ENCODE measurements around the gene NGEF.
"Not testable (repeated sequence)": the region's sequence is repeated elsewhere in the genome, so short reads cannot be mapped to it uniquely, and the experiment has no call there.

Gene NGEF

DNA sequence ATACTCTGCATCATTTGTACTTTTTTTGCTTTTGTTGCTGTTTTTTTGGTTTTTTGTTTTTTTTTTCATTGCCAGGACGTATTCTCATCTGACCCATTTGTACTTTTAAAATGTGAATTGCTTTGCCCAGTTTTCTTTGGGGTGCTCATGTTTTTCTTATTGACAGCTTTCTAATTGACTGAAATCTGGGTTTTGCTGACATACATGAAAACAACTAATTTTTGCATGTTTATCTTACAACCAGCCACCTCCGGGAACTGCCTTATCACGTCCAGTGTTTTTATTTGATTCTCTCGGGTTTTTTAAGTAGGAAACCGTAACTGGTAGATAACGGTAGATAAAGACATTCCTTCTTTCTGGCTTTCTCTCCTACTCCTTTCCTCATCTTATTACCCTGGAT, 104.4 kb downstream of the NGEF start:
- H3K4me3 ChIP-seq (ENCODE audit: low read depth in 1 of 2, low read length in 1 of 2), result no peak overlapping the region
- no peaks in the 10 kb centered on the region for H3K9me3 ChIP-seq
- no peaks in the 10 kb centered on the region for H3K4me1 ChIP-seq (ENCODE audit: control insufficient read depth in 1 of 2, insufficient read depth in 1 of 2, low read depth in 1 of 2, low read length in 1 of 2)
- no peaks in the 10 kb centered on the region for H3K36me3 ChIP-seq
- TF ChIP-seq, protein P1, sequence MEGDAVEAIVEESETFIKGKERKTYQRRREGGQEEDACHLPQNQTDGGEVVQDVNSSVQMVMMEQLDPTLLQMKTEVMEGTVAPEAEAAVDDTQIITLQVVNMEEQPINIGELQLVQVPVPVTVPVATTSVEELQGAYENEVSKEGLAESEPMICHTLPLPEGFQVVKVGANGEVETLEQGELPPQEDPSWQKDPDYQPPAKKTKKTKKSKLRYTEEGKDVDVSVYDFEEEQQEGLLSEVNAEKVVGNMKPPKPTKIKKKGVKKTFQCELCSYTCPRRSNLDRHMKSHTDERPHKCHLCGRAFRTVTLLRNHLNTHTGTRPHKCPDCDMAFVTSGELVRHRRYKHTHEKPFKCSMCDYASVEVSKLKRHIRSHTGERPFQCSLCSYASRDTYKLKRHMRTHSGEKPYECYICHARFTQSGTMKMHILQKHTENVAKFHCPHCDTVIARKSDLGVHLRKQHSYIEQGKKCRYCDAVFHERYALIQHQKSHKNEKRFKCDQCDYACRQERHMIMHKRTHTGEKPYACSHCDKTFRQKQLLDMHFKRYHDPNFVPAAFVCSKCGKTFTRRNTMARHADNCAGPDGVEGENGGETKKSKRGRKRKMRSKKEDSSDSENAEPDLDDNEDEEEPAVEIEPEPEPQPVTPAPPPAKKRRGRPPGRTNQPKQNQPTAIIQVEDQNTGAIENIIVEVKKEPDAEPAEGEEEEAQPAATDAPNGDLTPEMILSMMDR (IDR thresholded peaks at IDR 0.05), result no peak
- no peak overlapping the region for H3K27ac ChIP-seq
- H3K27me3 ChIP-seq, result peaks cover 41% of the 10 kb centered on the region

DNA sequence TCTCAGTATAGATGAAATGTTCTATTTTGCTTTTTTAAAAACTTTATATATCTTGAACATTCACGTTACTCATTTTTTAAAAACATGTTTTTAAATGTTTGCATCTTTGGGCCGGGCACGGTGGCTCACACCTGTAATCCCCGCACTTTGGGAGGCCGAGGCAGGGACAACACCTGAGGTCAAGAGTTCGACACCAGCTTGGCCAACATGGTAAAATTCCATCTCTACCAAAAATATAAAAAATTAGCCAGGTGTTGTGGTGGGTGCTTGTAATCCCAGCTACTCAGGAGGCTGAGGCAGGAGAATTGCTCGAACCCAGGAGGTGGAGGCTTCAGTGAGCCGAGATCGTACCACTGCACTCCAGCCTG, 105.4 kb downstream of the NGEF start:
- peaks cover 33% of the 10 kb centered on the region for H3K27me3 ChIP-seq
- not testable (repeated sequence) for H3K27ac ChIP-seq; H3K4me3 ChIP-seq (ENCODE audit: low read depth in 1 of 2, low read length in 1 of 2); H3K36me3 ChIP-seq; H3K9me3 ChIP-seq; H3K4me1 ChIP-seq (ENCODE audit: control insufficient read depth in 1 of 2, insufficient read depth in 1 of 2, low read depth in 1 of 2, low read length in 1 of 2)

DNA sequence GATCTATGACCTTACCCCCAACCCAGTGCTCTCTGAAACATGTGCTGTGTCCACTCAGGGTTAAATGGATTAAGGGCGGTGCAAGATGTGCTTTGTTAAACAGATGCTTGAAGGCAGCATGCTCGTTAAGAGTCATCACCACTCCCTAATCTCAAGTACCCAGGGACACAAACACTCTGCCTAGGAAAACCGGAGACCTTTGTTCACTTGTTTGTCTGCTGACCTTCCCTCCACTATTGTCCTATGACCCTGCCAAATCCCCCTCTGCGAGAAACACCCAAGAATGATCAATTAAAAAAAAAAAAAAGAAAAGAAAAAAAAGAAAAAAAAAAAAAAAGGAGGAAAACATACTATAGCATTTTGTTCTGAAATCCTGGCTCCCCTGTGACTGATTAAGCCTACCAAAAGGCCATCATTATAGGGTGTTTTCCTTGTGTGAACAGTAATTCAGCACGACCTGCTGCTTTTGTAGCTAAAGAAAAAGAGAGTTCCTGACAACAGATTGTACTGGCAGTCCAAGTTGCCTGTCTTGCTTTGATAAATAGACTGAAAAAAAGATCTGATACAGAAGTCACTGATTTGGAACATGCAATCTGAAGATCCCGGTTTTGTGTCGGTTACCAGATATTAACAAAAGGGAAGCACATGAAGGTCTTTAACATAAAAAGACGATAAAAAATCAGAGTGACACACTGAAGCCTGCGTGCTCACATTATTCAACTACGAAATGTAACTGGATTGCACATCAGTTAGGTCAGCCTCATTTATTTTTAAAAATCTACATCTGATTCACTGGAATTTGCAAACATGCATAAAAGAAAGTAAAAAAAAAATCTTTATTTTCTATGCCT, 106.0 kb downstream of the NGEF start:
- not testable (repeated sequence) for H3K27ac ChIP-seq; H3K4me3 ChIP-seq (ENCODE audit: low read depth in 1 of 2, low read length in 1 of 2); H3K36me3 ChIP-seq; H3K4me1 ChIP-seq (ENCODE audit: control insufficient read depth in 1 of 2, insufficient read depth in 1 of 2, low read depth in 1 of 2, low read length in 1 of 2); H3K9me3 ChIP-seq
- peaks cover 33% of the 10 kb centered on the region for H3K27me3 ChIP-seq

DNA sequence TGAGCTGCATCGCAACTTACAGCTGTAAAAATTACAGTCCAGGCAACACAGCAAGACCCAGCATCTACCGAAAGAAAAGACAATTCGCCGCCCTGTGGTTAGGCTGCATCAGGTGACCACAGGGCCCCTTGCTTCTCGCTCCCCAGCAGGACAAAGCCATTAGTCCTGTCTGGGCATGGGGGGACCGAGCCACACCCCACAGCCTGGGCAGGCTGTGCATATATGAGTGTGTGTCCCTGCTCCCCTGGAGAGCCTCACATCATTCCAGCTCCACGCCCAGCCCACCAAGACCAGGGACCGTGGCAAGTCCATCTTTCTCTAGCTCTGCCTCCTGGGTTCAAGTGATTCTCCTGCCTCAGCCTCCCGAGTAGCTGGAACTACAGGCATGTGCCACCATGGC, 109.1 kb downstream of the NGEF start:
- Histone ChIP-seq H3K27me3 (peaks cover 22% of the 10 kb centered on the region), H3K36me3 (no peaks in the 10 kb centered on the region), H3K9me3 (no peaks in the 10 kb centered on the region), H3K4me1 (ENCODE audit: control insufficient read depth in 1 of 2, insufficient read depth in 1 of 2, low read depth in 1 of 2, low read length in 1 of 2) (no peaks in the 10 kb centered on the region), H3K4me3 (ENCODE audit: low read depth in 1 of 2, low read length in 1 of 2) (no peak overlapping the region), H3K27ac (no peak overlapping the region)
- TF ChIP-seq, protein P1 (IDR thresholded peaks at IDR 0.05), result no peak

DNA sequence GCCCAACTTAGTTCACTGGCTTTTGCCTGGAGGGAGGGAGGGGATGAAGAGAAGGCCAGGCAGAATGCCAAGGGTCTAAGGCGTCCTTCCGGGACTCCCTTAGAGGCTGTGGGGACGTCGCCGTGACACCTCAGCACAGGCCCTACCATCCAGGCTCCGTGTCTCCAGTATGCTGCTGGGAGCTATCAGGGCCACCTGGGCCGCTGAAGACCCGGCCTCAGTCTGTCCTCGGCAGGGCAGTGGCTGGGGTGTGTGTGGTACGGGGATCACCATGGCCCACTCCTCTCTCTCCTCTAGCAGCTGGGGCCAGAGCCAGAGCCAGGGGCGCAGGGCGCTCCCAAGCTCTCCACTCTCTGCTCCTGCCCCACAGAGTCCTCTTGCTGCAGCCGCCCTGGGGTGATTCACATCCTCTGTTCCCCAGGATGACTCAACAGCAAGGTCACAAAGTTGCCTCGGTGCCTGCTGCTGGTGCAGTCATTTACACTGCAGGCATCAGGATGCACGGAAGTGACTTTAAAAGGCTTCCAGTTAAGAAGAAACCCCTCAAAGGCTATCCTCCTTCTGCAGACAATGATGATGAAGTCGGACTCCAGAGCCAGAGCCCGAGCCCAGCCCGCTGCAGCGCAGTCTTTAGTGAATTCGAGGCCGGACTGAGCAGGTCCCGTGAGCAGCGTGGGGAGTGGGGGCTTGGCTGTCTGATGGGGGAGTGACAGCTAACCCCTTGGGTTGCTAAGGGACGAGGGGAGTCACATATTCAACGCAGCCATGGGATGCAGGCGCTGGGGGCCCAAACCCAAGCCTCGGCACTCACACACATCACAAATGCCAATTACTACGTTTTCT, 111.1 kb downstream of the NGEF start:
- Histone ChIP-seq H3K27ac (no peak overlapping the region), H3K4me3 (ENCODE audit: low read depth in 1 of 2, low read length in 1 of 2) (no peak overlapping the region), H3K27me3 (peaks cover 10% of the 10 kb centered on the region), H3K9me3 (no peaks in the 10 kb centered on the region), H3K36me3 (no peaks in the 10 kb centered on the region), H3K4me1 (ENCODE audit: control insufficient read depth in 1 of 2, insufficient read depth in 1 of 2, low read depth in 1 of 2, low read length in 1 of 2) (no peaks in the 10 kb centered on the region)
- TF ChIP-seq, protein P1 (IDR thresholded peaks at IDR 0.05), result no peak

DNA sequence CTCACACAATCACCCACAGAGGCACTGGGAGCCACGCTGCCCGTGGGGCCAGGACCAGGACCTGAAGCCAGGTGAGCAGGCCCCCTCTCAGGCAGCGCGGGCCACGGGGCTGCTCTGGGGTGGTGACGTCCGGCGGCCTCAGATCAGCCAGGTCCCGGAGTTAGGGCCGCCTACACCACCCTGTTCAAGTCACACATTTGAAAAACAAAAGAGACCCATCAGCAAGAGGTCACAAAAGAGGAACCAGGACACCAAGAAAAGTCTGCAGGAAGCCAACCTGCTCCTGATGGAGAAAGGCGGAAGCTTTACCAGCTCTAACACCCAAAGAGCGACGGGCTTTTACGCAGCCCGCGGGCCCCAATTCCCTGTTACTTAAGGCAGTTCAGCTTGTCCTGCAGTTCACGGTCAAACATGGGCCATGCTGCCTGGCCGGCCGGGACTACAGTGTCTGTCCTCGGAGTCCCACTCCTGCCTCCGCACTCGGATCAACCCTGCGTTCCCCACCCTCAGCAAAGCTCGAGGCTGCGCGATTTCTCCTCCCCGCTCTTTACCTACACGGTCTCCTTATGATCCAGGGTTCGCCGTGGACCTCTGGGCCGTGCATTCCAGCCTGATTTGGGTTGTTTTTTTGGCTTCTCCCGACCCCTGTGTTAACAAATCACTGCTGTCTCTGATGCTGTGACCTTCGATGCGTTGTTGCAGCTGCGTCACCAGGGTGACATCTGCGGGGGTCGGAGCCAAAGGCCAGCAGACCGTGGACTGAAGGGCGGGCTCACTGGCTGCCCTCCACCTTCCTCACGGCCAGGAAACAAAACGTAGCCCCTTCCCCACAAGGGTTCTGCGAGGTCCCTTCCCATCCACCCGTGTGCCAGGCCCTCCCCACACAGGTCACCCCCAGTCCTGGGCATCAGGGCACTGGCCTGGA, 112.0 kb downstream of the NGEF start:
- Histone ChIP-seq H3K4me3 (ENCODE audit: low read depth in 1 of 2, low read length in 1 of 2) (no peak overlapping the region), H3K9me3 (no peaks in the 10 kb centered on the region), H3K4me1 (ENCODE audit: control insufficient read depth in 1 of 2, insufficient read depth in 1 of 2, low read depth in 1 of 2, low read length in 1 of 2) (no peaks in the 10 kb centered on the region), H3K27me3 (peaks cover 10% of the 10 kb centered on the region), H3K36me3 (no peaks in the 10 kb centered on the region), H3K27ac (no peak overlapping the region)
- TF ChIP-seq, protein P1 (IDR thresholded peaks at IDR 0.05), result no peak
